Kidney tubule cell (primary cell): ENCODE results near the gene PRDM15.
"Not testable (repeated sequence)": the region's sequence is repeated elsewhere in the genome, so short reads cannot be mapped to it uniquely, and the experiment has no call there.

Source experiments
- DNase-seq: peaks from one replicate; pipeline ENCODE4 v3.0.0-alpha.2; 2018; ENCODE audit warnings: low spot score

Gene PRDM15

GRCh38 chr21:41805643-41806042 lies 73.5 kb downstream of the PRDM15 start:
- DNase-seq, result no peak

DNA sequence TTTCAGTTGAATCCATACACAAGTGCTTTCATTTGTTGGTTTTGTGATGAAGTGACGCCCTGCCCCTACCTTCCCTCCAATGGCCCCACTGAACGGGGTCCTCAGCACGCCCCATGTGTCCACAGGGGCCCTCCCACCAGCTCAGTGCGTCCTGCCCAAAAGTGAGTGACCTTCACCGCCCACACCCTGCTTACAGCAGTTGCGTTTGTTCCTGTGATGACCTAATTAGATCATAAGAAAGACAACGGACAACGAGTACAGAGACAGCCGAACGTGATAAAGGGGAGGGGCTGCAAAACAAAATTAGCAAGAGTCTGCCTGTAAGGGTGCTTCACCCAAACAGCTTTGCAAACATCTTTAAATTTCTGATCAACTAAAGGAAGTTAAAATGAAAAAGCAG lies 74.1 kb downstream of the PRDM15 start:
- DNase-seq, result no peak

GRCh38 chr21:41804381-41804780 lies 74.8 kb downstream of the PRDM15 start:
- no peak for DNase-seq

DNA sequence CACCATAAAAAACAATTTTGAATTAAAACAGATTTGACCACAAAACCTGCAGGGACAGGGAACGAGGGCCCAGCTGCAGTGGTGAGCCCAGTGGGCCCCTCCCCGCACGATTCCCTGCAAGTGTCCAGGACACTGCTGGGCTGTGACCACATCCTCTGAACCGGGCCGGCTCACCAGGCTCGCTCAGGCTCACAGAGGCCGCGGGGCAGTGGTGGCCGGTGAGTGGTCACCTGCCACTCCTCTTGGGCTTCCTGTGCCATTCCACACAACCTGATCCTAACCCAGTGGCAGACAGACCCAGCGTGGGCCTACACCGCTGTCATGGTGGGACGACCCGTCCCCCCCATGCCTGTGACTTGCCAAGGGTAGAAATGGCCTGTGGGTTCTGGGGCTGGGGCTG lies 75.8 kb downstream of the PRDM15 start:
- no peak for DNase-seq

DNA sequence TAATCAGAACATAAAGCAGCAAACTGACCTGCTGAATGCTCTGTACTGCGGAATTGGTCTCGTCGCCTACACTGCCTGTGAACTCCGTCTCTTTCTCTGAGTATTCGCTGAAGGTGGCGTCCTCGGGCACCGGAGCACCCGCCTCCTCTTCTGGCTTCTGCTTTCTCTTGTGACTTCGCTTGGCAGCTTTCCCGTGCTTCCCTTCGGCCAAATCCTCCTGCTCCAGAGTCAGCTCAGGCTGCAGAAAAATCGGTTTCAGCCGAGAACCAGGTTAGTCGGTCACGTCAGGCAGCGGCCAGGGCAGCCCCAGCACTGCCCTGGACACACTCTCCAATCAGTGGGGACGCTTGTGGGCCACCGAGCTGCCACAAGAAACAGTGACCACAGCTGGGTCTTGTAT lies 76.5 kb downstream of the PRDM15 start:
- DNase-seq, result no peak

GRCh38 chr21:41802198-41802584 lies 77.0 kb downstream of the PRDM15 start:
- no peak for DNase-seq

- DNase-seq, result no peak
Measured at GRCh38 chr21:41801321-41802197, 77.6 kb downstream of the PRDM15 start.

DNA sequence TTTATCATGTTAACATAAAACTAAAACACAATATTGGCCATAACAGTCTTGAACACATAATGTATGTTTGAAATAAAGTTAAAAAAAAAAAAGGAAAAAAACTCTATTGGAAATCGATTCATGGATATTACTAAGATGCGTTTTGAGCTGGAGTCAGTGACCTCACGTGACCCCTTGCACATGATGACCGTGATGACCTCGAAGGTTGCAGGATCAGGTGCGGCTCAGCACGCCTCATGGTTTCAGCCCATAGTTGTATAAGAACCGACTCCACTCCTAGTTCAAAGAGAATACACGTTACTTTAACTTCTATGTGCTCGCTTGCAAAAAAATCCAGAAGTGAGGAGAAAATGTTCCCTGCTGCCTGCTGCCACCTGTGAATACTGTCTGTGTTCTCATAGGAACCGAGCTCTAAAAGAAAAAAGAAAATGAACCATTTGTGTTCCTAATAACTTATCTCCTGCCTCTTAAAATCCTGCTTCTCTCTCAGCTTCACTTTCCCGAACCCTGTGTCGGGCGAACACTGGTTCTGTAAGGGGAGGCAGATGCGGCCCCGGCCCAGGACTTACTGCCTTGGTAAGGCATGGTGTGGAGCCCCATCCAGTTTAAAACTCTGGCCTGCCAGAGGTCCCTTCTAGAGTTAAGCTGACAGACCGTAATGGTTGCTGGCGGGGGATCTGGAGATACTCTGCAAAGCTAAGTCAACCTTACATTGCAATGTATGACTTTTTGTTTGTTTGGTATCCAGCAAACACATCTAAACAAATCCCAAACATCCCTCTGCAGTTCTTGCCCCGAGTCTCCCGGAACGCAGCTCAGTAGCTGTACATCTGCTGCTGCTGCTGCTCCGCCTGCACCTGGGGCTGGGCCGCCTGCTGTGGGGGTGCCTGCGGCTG lies 78.5 kb downstream of the PRDM15 start:
- DNase-seq, result no peak

DNA sequence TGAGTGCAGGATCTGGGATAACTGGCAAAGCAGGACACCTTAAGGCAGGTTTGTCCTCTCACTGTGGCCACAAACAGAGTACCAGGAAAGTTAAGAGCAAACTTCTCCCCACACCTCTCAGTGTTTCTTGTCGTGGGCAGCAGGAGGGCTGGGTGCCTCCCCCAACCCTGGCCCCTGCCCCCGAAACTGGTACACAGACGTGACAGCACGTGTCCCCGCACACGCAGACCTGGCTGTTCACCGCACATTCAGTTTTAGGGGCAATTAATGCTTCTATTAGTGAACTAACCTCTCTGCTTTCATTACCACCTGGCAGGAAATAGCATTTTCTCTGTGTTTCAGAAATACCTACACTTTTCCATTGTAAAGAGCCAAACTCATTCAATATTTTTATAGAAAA lies 79.4 kb downstream of the PRDM15 start:
- DNase-seq, result no peak

GRCh38 chr21:41798326-41798725 lies 80.8 kb downstream of the PRDM15 start:
- DNase-seq, result no peak

DNA sequence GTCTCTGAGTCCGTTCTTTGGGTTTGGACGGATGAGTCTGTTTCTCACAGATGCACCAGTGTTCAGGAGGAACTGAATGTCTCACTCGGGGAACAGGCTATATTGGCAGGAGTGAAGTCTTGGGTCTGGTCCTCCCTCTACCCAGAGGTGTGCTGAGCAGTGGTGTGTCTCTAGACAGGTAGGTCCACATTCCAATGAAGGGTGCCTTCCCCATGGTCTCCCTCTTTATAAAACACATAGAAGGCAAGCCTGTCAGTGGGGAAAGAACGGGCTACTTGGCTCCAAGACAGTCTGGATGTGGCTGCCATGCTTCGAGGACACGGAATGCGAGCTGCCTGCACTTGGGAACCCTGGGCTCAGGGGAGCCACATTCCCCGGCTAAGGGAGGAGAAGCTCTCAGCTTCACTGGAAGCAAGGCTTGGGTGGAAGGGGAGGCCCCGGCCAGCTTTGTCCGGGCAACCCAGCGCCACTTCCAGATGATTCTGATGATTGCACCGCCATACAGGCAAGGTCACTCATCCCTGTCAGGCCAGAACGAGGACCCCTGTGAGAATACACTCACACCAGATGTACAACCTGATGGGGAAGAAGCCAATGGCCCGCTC lies 82.6 kb downstream of the PRDM15 start:
- no peak for DNase-seq

GRCh38 chr21:41795726-41796125 lies 83.4 kb downstream of the PRDM15 start:
- DNase-seq, result no peak

DNA sequence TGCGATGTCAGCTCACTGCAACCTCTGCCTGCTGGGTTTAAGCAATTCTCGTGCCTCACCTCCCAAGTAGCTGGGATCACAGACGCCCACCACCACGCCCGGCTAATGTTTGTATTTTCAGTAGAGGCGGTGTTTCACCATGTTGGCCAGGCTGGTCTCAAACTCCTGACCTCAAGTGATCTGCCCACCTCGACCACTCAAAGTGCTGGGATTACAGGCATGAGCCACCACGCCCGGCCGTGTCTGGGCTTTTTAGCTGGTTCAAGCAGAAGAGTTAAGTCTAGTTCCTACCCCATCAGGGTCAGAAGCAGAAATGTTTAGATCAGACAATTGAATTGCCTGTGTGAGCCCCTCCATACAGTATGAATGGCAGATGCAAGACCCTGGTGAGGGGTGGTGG lies 84.5 kb downstream of the PRDM15 start:
- DNase-seq, result no peak

DNA sequence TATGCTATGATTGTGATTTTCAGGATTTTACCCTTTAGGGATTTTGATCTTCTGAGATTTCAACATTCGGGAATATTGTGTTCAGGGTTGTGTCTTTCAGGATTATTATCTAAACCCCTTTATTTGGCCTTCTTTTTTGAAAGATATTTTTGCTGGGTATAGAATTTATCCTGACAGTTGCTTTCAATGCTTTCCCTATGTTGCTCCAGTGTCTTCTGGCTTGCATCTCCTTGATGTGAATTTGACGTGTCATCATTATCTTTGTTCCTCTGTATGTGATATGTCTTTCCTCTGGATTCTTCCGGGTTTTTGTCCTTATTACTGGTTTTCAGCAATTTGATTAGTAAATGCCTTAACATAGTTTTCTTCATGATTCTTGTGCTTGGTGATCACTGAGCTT lies 86.4 kb downstream of the PRDM15 start:
- no peak for DNase-seq

DNA sequence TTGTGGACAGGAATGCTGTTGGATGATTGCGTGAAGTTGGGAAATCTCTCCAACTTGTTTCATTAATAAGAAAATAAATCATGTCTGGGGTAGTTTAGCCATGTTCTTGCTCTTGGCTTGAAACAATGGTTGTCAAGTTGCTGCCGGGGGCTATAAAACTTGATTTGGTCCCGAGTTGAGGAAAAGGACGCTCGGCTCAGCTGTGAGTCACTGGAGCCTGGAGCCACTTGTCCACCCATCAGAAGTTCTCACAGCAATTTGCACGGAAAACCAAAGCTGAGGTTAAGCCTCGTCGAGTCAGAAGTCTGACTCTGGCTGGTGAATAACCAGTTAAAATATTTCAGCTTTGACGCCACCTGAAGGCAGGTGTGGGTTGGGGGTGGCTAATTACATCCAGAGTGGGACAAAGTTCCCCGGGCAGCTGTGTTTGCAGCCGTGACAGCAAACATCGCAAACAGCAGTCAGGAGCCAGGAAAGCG lies 92.6 kb downstream of the PRDM15 start:
- DNase-seq, result peak; percentile 95

DNA sequence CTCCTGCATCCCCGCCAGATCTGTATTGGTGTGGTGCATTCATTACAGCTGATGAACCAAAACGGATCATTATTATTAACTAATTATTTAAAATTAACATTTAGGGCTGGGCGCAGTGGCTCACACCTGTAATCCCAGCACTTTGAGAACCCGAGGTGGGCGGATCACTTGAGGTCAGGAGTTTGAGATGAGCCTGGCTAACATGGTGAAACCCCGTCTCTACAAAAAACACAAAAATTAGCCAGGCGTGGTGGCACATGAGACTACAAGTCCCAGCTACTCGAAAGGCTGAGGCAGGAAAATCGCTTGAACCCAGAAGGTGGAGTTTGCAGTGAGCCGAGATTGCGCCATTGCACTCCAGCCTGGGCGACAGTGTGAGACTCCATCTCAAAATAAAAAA lies 93.9 kb downstream of the PRDM15 start:
- DNase-seq, result not testable (repeated sequence)

- DNase-seq, result no peak
Measured at GRCh38 chr21:41784456-41785102, 94.6 kb downstream of the PRDM15 start.

DNA sequence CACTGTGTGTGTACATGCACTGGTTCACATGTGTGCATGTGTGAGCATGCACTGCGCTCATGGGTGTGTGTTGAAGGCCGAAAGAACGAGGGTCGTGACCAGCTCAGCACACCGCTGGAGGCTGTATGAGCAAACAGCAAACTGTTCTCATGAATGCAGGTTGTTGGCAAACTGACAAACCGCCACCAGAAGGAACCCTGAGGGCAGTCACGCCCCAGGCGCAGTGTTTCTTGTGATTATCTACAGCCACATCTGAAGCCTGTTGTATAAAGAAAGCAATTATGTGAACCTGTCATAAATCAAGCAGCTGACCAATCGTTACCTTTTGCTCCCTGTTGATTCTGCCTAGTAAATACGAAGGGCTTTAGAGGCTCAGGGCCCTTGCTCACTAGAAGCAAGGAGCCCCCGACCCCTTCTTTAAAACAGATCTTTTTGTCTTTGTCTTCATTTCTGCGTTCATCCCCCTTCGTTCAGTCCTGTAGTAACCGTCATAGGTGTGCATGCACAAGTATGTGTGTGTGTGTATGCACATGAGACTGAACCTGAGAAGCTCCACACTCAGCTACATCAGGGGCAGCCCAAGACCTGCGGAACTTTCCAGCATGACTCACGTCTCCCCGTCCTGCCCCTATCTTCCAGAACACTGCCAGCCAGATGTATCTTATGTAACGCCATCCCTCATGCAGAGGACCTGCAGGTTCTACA lies 95.5 kb downstream of the PRDM15 start:
- peak; percentile 76 for DNase-seq

DNA sequence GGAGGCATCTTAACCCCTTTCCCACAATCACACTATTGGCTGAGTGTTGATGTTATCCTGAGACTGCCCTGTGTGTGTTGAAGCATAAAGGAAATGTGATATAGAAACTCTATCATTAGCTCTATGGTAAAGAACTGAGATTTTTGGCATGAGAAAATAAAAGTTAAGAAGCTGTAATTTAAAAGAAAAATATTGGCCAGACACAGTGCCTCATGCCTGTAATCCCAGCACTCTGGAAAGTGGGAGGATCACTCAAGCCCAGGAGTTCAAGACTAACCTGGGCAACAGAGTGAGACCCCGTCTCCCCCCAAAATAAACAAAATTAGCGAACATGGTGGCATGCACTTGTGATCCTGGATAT lies 98.1 kb downstream of the PRDM15 start:
- no peak for DNase-seq

DNA sequence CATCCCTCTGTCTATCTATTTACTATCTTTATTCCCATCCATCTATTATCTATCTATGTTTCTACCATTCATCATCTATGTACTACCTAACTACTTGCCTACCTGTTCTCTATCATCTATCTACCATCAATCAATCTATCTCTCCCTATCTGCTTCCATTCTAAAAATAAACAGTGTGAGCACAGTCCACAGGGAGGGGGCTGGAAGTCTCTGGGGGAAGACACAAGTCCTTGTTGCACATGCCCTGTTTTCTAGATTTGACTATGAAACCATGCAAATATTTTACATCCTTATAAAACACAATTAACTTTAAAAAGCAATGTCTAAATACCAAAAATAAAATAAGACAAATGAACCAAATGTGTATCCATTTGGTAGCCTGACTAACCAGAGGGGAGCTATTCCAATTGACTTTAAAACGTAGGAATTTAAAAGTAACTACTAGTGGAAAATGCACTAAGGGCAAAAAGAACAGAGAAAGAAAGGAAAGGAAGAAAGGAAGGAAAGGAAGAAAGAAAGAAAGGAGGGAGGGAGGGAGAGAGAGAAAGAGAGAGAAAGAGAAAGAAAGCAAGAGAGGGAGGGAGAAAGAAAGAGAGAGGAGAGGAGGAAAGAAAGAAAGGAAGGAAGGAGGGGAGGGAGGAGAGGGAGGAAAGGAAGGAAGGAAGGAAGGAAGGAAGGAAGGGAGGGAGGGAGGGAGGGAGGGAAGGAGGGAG lies 98.7 kb downstream of the PRDM15 start:
- no peak for DNase-seq

GRCh38 chr21:41779659-41780058 lies 99.5 kb downstream of the PRDM15 start:
- no peak for DNase-seq
